ENCODE measurements around the gene ABCC11.

ABCC11 gene

DNA sequence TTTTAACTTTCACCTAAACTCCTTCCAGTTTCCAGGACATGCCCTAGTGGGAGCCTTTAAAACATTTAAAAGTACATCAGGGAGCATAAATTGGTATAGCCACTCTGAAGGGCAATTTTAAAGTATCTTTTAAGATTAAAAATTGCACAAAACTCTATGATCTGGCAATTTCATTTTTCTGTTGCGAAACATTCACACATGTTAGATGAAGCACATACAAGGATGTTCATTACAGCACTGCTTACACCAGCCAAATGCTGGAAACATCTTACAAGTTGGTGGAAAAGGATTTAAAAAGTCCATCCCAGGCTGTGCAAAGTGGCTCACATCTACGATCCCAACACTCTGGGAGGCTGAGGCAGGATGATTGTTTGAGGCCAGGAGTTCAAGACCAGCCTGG lies 29.6 kb downstream of the ABCC11 start:
- no peak overlapping the region for H2AFZ ChIP-seq (ENCODE audit: low read depth, low read length)
- no peaks in the 10 kb centered on the region for H3K4me1 ChIP-seq (ENCODE audit: control insufficient read depth, insufficient read depth, low read depth, low read length)
- no peaks in the 10 kb centered on the region for H3K36me3 ChIP-seq (ENCODE audit: control insufficient read depth in 1 of 2, insufficient read depth in 2 of 2, low read depth in 1 of 2, low read length in 2 of 2)
- no peak overlapping the region for H3K14ac ChIP-seq (ENCODE audit: low read length in 2 of 2)
- H3K79me1 ChIP-seq (replicated peaks; ENCODE audit: low read length, poor library complexity, severe bottlenecking), result no peaks in the 10 kb centered on the region
- H2BK12ac ChIP-seq (ENCODE audit: low read length in 2 of 2), result no peak overlapping the region
- H3K4me2 ChIP-seq (ENCODE audit: low read length, poor library complexity, severe bottlenecking), result no peak overlapping the region
- H2BK120ac ChIP-seq (ENCODE audit: low read depth, low read length), result no peak overlapping the region
- H3K4me3 ChIP-seq (ENCODE audit: insufficient read depth in 1 of 2, low read depth in 1 of 2, low read length in 2 of 2), result no peak overlapping the region
- no peak overlapping the region for H3K9ac ChIP-seq (ENCODE audit: low read length)
- no peak overlapping the region for H3K18ac ChIP-seq (ENCODE audit: low read depth in 1 of 2, low read length in 2 of 2)
- peaks cover 5 to 11% of the 10 kb centered on the region in 2 experiments for H3K27me3 ChIP-seq (ENCODE audit: control insufficient read depth in 1 of 2, insufficient read depth in 1 of 2, low read length in 2 of 2)
- H2BK5ac ChIP-seq (ENCODE audit: low read depth, low read length, poor library complexity, severe bottlenecking), result no peak overlapping the region
- WGBS, result 71% methylated on average over 2 of the region's 2 CpGs
- H2AK5ac ChIP-seq (ENCODE audit: low read length, severe bottlenecking), result no peak overlapping the region
- no peak overlapping the region for H3K27ac ChIP-seq (ENCODE audit: low read length, poor library complexity, severe bottlenecking)
- no peak overlapping the region for H2BK15ac ChIP-seq (ENCODE audit: low read depth, poor library complexity, severe bottlenecking)
- no peak overlapping the region for H4K91ac ChIP-seq (ENCODE audit: low read length)
- H3K9me3 ChIP-seq (ENCODE audit: control insufficient read depth, low read length), result no peaks in the 10 kb centered on the region
- H3K4ac ChIP-seq (ENCODE audit: low read depth in 1 of 2, low read length in 2 of 2), result no peak overlapping the region
- H4K8ac ChIP-seq (ENCODE audit: low read length), result no peak overlapping the region
- no peak overlapping the region for H3K23ac ChIP-seq (ENCODE audit: low read length in 2 of 2)
- DNase-seq, result no peak

- Histone ChIP-seq H4K91ac (ENCODE audit: low read length) (no peak overlapping the region), H2AFZ (ENCODE audit: low read depth, low read length) (no peak overlapping the region), H2BK12ac (ENCODE audit: low read length in 2 of 2) (no peak overlapping the region), H3K27ac (ENCODE audit: low read length, poor library complexity, severe bottlenecking) (no peak overlapping the region), H3K23ac (ENCODE audit: low read length in 2 of 2) (no peak overlapping the region), H3K36me3 (ENCODE audit: control insufficient read depth in 1 of 2, insufficient read depth in 2 of 2, low read depth in 1 of 2, low read length in 2 of 2) (no peaks in the 10 kb centered on the region), H3K79me1 (replicated peaks; ENCODE audit: low read length, poor library complexity, severe bottlenecking) (no peaks in the 10 kb centered on the region), H3K4me2 (ENCODE audit: low read length, poor library complexity, severe bottlenecking) (no peak overlapping the region), H3K4me3 (ENCODE audit: insufficient read depth in 1 of 2, low read depth in 1 of 2, low read length in 2 of 2) (no peak overlapping the region), H3K27me3 (ENCODE audit: control insufficient read depth in 1 of 2, insufficient read depth in 1 of 2, low read length in 2 of 2) (peaks cover 5 to 11% of the 10 kb centered on the region in 2 experiments), H3K9me3 (ENCODE audit: control insufficient read depth, low read length) (no peaks in the 10 kb centered on the region), H3K18ac (ENCODE audit: low read depth in 1 of 2, low read length in 2 of 2) (no peak overlapping the region), H2BK15ac (ENCODE audit: low read depth, poor library complexity, severe bottlenecking) (no peak overlapping the region), H2BK120ac (ENCODE audit: low read depth, low read length) (no peak overlapping the region), H3K4me1 (ENCODE audit: control insufficient read depth, insufficient read depth, low read depth, low read length) (no peaks in the 10 kb centered on the region), H3K9ac (ENCODE audit: low read length) (no peak overlapping the region), H2AK5ac (ENCODE audit: low read length, severe bottlenecking) (no peak overlapping the region), H2BK5ac (ENCODE audit: low read depth, low read length, poor library complexity, severe bottlenecking) (no peak overlapping the region), H3K14ac (ENCODE audit: low read length in 2 of 2) (no peak overlapping the region), H3K4ac (ENCODE audit: low read depth in 1 of 2, low read length in 2 of 2) (no peak overlapping the region), H4K8ac (ENCODE audit: low read length) (no peak overlapping the region)
- no peak for DNase-seq
- 73% methylated on average over 3 of the region's 6 CpGs for WGBS
These were observed 31.6 kb downstream of the ABCC11 start for GRCh38 chr16:48215738-48216137.

- Histone ChIP-seq H3K23ac (ENCODE audit: low read length in 2 of 2) (no peak overlapping the region), H3K36me3 (ENCODE audit: control insufficient read depth in 1 of 2, insufficient read depth in 2 of 2, low read depth in 1 of 2, low read length in 2 of 2) (no peaks in the 10 kb centered on the region), H3K79me1 (replicated peaks; ENCODE audit: low read length, poor library complexity, severe bottlenecking) (no peaks in the 10 kb centered on the region), H3K4me1 (ENCODE audit: control insufficient read depth, insufficient read depth, low read depth, low read length) (no peaks in the 10 kb centered on the region), H2BK15ac (ENCODE audit: low read depth, poor library complexity, severe bottlenecking) (no peak overlapping the region), H3K18ac (ENCODE audit: low read depth in 1 of 2, low read length in 2 of 2) (no peak overlapping the region), H2AFZ (ENCODE audit: low read depth, low read length) (no peak overlapping the region), H3K9me3 (ENCODE audit: control insufficient read depth, low read length) (no peaks in the 10 kb centered on the region), H2BK120ac (ENCODE audit: low read depth, low read length) (no peak overlapping the region), H2BK12ac (ENCODE audit: low read length in 2 of 2) (no peak overlapping the region), H3K4ac (ENCODE audit: low read depth in 1 of 2, low read length in 2 of 2) (no peak overlapping the region), H2BK5ac (ENCODE audit: low read depth, low read length, poor library complexity, severe bottlenecking) (no peak overlapping the region), H3K27ac (ENCODE audit: low read length, poor library complexity, severe bottlenecking) (no peak overlapping the region), H3K4me2 (ENCODE audit: low read length, poor library complexity, severe bottlenecking) (no peak overlapping the region), H3K4me3 (ENCODE audit: insufficient read depth in 1 of 2, low read depth in 1 of 2, low read length in 2 of 2) (no peak overlapping the region), H2AK5ac (ENCODE audit: low read length, severe bottlenecking) (no peak overlapping the region), H3K14ac (ENCODE audit: low read length in 2 of 2) (no peak overlapping the region), H3K9ac (ENCODE audit: low read length) (no peak overlapping the region), H3K27me3 (ENCODE audit: control insufficient read depth in 1 of 2, insufficient read depth in 1 of 2, low read length in 2 of 2) (peaks cover 6 to 24% of the 10 kb centered on the region in 2 experiments), H4K8ac (ENCODE audit: low read length) (no peak overlapping the region), H4K91ac (ENCODE audit: low read length) (no peak overlapping the region)
- 75% methylated on average over 2 of the region's 3 CpGs for WGBS
- DNase-seq, result no peak
These were observed 35.3 kb downstream of the ABCC11 start for GRCh38 chr16:48212033-48212432.

DNA sequence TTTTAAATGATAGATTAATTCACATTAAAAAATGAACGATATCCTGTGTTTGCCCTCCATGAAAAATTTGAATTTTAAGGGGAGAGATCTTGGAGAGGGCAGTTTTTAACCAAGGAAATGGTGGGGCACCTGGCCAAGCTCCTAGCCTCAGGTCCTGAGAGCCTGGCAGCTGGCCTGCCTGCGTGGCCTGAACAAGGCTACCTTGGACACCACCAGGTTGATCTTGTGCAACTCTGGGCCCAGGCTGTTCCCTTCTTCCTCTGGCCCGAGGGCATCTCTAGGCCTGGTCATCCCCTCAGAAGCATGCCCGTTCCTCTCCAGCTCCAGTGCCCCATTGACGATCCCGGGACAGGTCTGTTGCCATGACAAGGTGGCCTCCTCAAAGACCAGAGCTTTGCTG lies 36.6 kb downstream of the ABCC11 start:
- H2BK5ac ChIP-seq (ENCODE audit: low read depth, low read length, poor library complexity, severe bottlenecking), result no peak overlapping the region
- no peak overlapping the region for H2BK120ac ChIP-seq (ENCODE audit: low read depth, low read length)
- H3K18ac ChIP-seq (ENCODE audit: low read depth in 1 of 2, low read length in 2 of 2), result no peak overlapping the region
- H3K4me3 ChIP-seq (ENCODE audit: insufficient read depth in 1 of 2, low read depth in 1 of 2, low read length in 2 of 2), result no peak overlapping the region
- H3K79me1 ChIP-seq (replicated peaks; ENCODE audit: low read length, poor library complexity, severe bottlenecking), result no peaks in the 10 kb centered on the region
- H3K14ac ChIP-seq (ENCODE audit: low read length in 2 of 2), result no peak overlapping the region
- H3K4me2 ChIP-seq (ENCODE audit: low read length, poor library complexity, severe bottlenecking), result no peak overlapping the region
- no peak overlapping the region for H4K91ac ChIP-seq (ENCODE audit: low read length)
- DNase-seq, result no peak
- no peaks in the 10 kb centered on the region for H3K9me3 ChIP-seq (ENCODE audit: control insufficient read depth, low read length)
- WGBS, result 85% methylated on average over 6 of the region's 6 CpGs
- H2AK5ac ChIP-seq (ENCODE audit: low read length, severe bottlenecking), result no peak overlapping the region
- H3K4me1 ChIP-seq (ENCODE audit: control insufficient read depth, insufficient read depth, low read depth, low read length), result no peaks in the 10 kb centered on the region
- H3K27ac ChIP-seq (ENCODE audit: low read length, poor library complexity, severe bottlenecking), result no peak overlapping the region
- H2BK15ac ChIP-seq (ENCODE audit: low read depth, poor library complexity, severe bottlenecking), result no peak overlapping the region
- H3K4ac ChIP-seq (ENCODE audit: low read depth in 1 of 2, low read length in 2 of 2), result no peak overlapping the region
- no peak overlapping the region for H4K8ac ChIP-seq (ENCODE audit: low read length)
- H3K27me3 ChIP-seq (ENCODE audit: control insufficient read depth in 1 of 2, insufficient read depth in 1 of 2, low read length in 2 of 2), result peaks cover 10 to 24% of the 10 kb centered on the region in 2 experiments
- H3K23ac ChIP-seq (ENCODE audit: low read length in 2 of 2), result no peak overlapping the region
- no peaks in the 10 kb centered on the region for H3K36me3 ChIP-seq (ENCODE audit: control insufficient read depth in 1 of 2, insufficient read depth in 2 of 2, low read depth in 1 of 2, low read length in 2 of 2)
- H3K9ac ChIP-seq (ENCODE audit: low read length), result no peak overlapping the region
- no peak overlapping the region for H2BK12ac ChIP-seq (ENCODE audit: low read length in 2 of 2)
- no peak overlapping the region for H2AFZ ChIP-seq (ENCODE audit: low read depth, low read length)
